HepG2 (cell line): ENCODE results near the gene EEA1. TPM values are rescaled to one million over a fixed set of nuclear protein-coding genes. Genes with fewer than 3 reads are reported as not detected.

ENCODE experiments used
- ATAC-seq: fragments of 200-7000 bp; cut with Tn5 transposase; 3 replicates; pipeline ENCODE4 v1.9.1; 2020; ENCODE audit warnings: mild to moderate bottlenecking, moderate library complexity
- BruUV-seq: library from RNA; stranded (reverse); fragments of 400-500 nt; replicated peaks from 2 replicates; lab custom pipeline; 2021; lab: Mats Ljungman, UMichigan
- CTCF ChIA-PET: fragments of 300-600 bp; formaldehyde crosslinking; extraction: SDS; loops from one replicate; lab custom pipeline; 2021; ENCODE audit warnings: low total read pairs, inconsistent platforms, low intra/inter-chr PET ratio; lab: Yijun Ruan, JAX
- POLR2A ChIA-PET: fragments of 350-600 bp; sonication (Branson Sonifier 250); formaldehyde crosslinking; loops from one replicate; lab custom pipeline; 2020; ENCODE audit warnings: antibody characterized with exemption, inconsistent platforms; lab: Yijun Ruan, JAX
- DNase-seq: peaks from one replicate; pipeline ENCODE4 v3.0.0-alpha.2; 2015; ENCODE audit warnings: low spot score
- FAIRE-seq: peaks from 3 replicates; lab custom pipeline; 2011; peaks lifted over from hg19 to GRCh38; lab: Jason Lieb, UNC
- H2AFZ ChIP-seq: one replicate; pipeline ENCODE4 v1.6.1; 2011; ENCODE audit warnings: low read length, inconsistent platforms
- H3K27ac ChIP-seq: fragments of 300-600 bp; 3 replicates; pipeline ENCODE4 v1.8.0; 2011; ENCODE audit warnings: mixed run types, mild to moderate bottlenecking, mixed read lengths, low read length, inconsistent platforms; ENCODE audit not compliant: insufficient read depth; ENCODE audit errors: extremely low read length
- H3K27me3 ChIP-seq, 2 experiments: fragments of 200-600 bp in 1 of 2; 2 replicates in 1 of 2; 3 replicates in 1 of 2; pipeline versions ENCODE4 v1.6.0 to v1.8.0; 2011; ENCODE audit warnings: low read length in 2 of 2, mild to moderate bottlenecking in 2 of 2, moderate library complexity in 2 of 2, inconsistent platforms in 1 of 2; ENCODE audit not compliant: insufficient read depth in 2 of 2, control insufficient read depth in 1 of 2
- H3K36me3 ChIP-seq, 2 experiments: fragments of 200-600 bp in 1 of 2; replicated peaks in 1 of 2; 2 replicates in 1 of 2; 3 replicates in 1 of 2; pipeline versions ENCODE4 v1.5.1 to v1.8.0; 2011; ENCODE audit warnings: low read length in 2 of 2, inconsistent platforms in 1 of 2; ENCODE audit not compliant: insufficient read depth in 2 of 2, control insufficient read depth in 1 of 2
- H3K4me1 ChIP-seq: 2 replicates; pipeline ENCODE4 v1.5.1; 2012; ENCODE audit warnings: low read length, inconsistent platforms; ENCODE audit not compliant: insufficient read depth
- H3K4me2 ChIP-seq: 2 replicates; pipeline ENCODE4 v1.6.0; 2011; ENCODE audit warnings: low read depth, low read length, inconsistent platforms
- H3K4me3 ChIP-seq, 3 experiments: fragments of 200-600 bp in 1 of 3; sonication (generic), shearing (Covaris generic) in 1 of 3; replicated peaks in 1 of 3; 2 replicates each; pipeline ENCODE4 v1.5.1; 2011 to 2016; ENCODE audit warnings: low read length in 3 of 3, inconsistent platforms in 2 of 3, low read depth in 2 of 3, mild to moderate bottlenecking in 2 of 3, control low read depth in 1 of 3, mixed read lengths in 1 of 3; ENCODE audit not compliant: insufficient read depth in 1 of 3
- H3K79me2 ChIP-seq: one replicate; pipeline ENCODE4 v1.6.1; 2011; ENCODE audit warnings: low read length, inconsistent platforms; ENCODE audit not compliant: insufficient read depth
- H3K9ac ChIP-seq: 2 replicates; pipeline ENCODE4 v1.6.0; 2011; ENCODE audit warnings: mild to moderate bottlenecking, low read depth, low read length, inconsistent platforms; ENCODE audit not compliant: insufficient read depth
- H3K9me3 ChIP-seq: 2 replicates; pipeline ENCODE4 v1.5.1; 2012; ENCODE audit warnings: mild to moderate bottlenecking, low read length
- H4K20me1 ChIP-seq: 2 replicates; pipeline ENCODE4 v1.6.0; 2011; ENCODE audit warnings: inconsistent platforms, mild to moderate bottlenecking, low read length, moderate library complexity; ENCODE audit not compliant: insufficient read depth
- AKAP8 ChIP-seq: sonication (generic); formaldehyde crosslinking; IDR thresholded peaks from 2 replicates; pipeline ENCODE4 v1.5.1; 2020; ENCODE audit warnings: mild to moderate bottlenecking, missing genetic modification reagents
- CBX5 ChIP-seq: sonication (generic); formaldehyde crosslinking; IDR thresholded peaks from 2 replicates; pipeline ENCODE4 v1.4.0; 2020; ENCODE audit warnings: missing genetic modification reagents, borderline replicate concordance
- CREM ChIP-seq, 2 experiments: sonication (generic) in 1 of 2; formaldehyde crosslinking in 1 of 2; IDR thresholded peaks; 2 replicates each; pipeline versions ENCODE4 v1.4.0 to v1.6.1; 2016 to 2020; ENCODE audit warnings: antibody characterized with exemption in 1 of 2, mild to moderate bottlenecking in 1 of 2, missing genetic modification reagents in 1 of 2
- GATAD2A ChIP-seq: IDR thresholded peaks from 2 replicates; pipeline ENCODE4 v1.6.1; 2016
- HOXA7 ChIP-seq: sonication (generic); formaldehyde crosslinking; IDR thresholded peaks from 2 replicates; pipeline ENCODE4 v1.8.1; 2022; ENCODE audit warnings: mild to moderate bottlenecking, missing genetic modification reagents, moderate library complexity
- NCOA2 ChIP-seq: sonication (generic); formaldehyde crosslinking; IDR thresholded peaks from 2 replicates; pipeline ENCODE4 v1.8.0; 2022; ENCODE audit warnings: inconsistent platforms
- PBX3 ChIP-seq: sonication (generic); formaldehyde crosslinking; IDR thresholded peaks from 2 replicates; pipeline ENCODE4 v1.8.1; 2023; ENCODE audit warnings: missing genetic modification reagents, inconsistent platforms, borderline replicate concordance
- PHF21A ChIP-seq: sonication (generic); formaldehyde crosslinking; IDR thresholded peaks from 2 replicates; pipeline ENCODE4 v1.5.0; 2020; ENCODE audit warnings: mild to moderate bottlenecking, missing genetic modification reagents
- PHF5A ChIP-seq: IDR thresholded peaks from one replicate; pipeline ENCODE4 v1.6.1; 2018; ENCODE audit warnings: low read depth, missing genetic modification reagents; ENCODE audit not compliant: unreplicated experiment
- SP1 ChIP-seq, 2 experiments: fragments of 450-650 bp in 1 of 2; sonication (generic) in 1 of 2; formaldehyde crosslinking in 1 of 2; IDR thresholded peaks; 2 replicates each; pipeline versions ENCODE4 v1.4.0 to v1.6.1; 2016 to 2020; ENCODE audit warnings: missing genetic modification reagents in 1 of 2
- TEAD2 ChIP-seq: sonication (generic); formaldehyde crosslinking; IDR thresholded peaks from 2 replicates; pipeline ENCODE4 v1.9.0; 2021; ENCODE audit warnings: missing genetic modification reagents
- ZNF501 ChIP-seq: sonication (generic); formaldehyde crosslinking; IDR thresholded peaks from 2 replicates; pipeline ENCODE4 v1.5.1; 2020; ENCODE audit warnings: mild to moderate bottlenecking, moderate library complexity, missing genetic modification reagents
- ZNF792 ChIP-seq: IDR thresholded peaks from 2 replicates; pipeline ENCODE4 v1.6.1; 2016
- WGBS: methylation state at CpG from one replicate; pipeline ENCODE4 v1.1.6; 2017; ENCODE audit warnings: low lambda C conversion rate; 5-methylcytosine and 5-hydroxymethylcytosine counted together
- in situ Hi-C: cut with HindIII; loops from 2 replicates; pipeline ENCODE4 v1.10.0; 2017; ENCODE audit warnings: low pct_unique_long_range_greater_than_20kb; ENCODE audit not compliant: extremely low pct_ligation_motif_present
- intact Hi-C: fragments of 100-400 bp; cut with micrococcal nuclease; formaldehyde crosslinking; loops from one replicate; pipeline ENCODE4 v1.10.0; 2022; ENCODE audit not compliant: unreplicated experiment
- polyA plus RNA-seq, 8 experiments: library from polyadenylated mRNA; depleted of rRNA in 3 of 8; stranded (reverse) in 7 of 8; unstranded in 1 of 8; fragments of >200 nt; fragmentation: Illumina TruSeq in 4 of 8; extraction: Trizol in 4 of 8; gene quantifications; 2 replicates each; pipeline versions ENCODE4 v1.2.1 to v1.2.3, GENCODE V29; 2011 to 2016; ENCODE audit warnings: low read depth in 4 of 8, missing spikeins in 1 of 8, mixed read lengths in 1 of 8; ENCODE audit not compliant: insufficient read depth in 1 of 8
- total RNA-seq, 5 experiments: library from RNA; depleted of rRNA; stranded (reverse); fragments of >200 nt; fragmentation: Illumina TruSeq; extraction: Trizol; gene quantifications; 2 replicates each; pipeline ENCODE4 v1.2.3, GENCODE V29; 2016; ENCODE audit warnings: low read depth in 1 of 5
- TF ChIP-seq, protein P1 (sequence below): sonication (generic); formaldehyde crosslinking; IDR thresholded peaks from 2 replicates; pipeline ENCODE4 v1.5.0; 2020; ENCODE audit warnings: missing genetic modification reagents, mild to moderate bottlenecking, borderline replicate concordance

EEA1 gene
- total and polyA plus RNA-seq, 2 of the 13 experiments (the other 11 are each of a cell fraction or from before 2014, with no cell fraction given): 5.0 to 19.3 TPM

DNA sequence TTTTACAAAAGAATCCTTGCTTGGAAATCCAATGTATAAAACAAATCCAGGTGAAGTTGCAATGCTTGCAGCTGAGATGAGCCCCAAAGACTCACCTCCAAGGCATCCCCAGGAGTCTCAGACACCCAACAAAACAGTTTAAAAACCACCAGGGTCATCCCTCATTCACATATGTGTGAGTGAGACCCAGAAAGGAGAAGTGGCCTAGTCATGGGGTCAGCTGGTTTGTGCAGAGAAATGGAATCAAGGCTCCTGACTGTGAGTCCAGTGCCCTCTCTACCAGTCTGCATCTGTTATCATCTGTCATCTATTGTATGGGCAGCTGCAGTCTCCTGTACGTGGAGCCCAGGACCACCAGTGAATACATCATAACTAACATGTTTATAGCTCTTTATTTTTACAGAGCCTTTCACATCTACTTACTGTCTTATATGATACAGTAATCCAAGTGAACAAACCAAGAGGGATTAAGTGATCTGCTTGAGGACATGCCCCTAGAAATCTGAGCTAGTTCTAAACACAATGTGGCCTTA, 199.3 kb downstream of the EEA1 start:
- intact Hi-C loops: no loop called here
- in situ Hi-C loops: no loop called here
- Histone ChIP-seq H3K36me3 (no peaks in the 10 kb centered on the region), H3K4me1 (no peaks in the 10 kb centered on the region), H2AFZ (no peak overlapping the region), H3K27ac (no peak overlapping the region), H3K4me2 (no peak overlapping the region), H3K27me3 (no peaks in the 10 kb centered on the region; a peak in 1 of 5 replicates), H3K9me3 (no peaks in the 10 kb centered on the region), H3K79me2 (no peaks in the 10 kb centered on the region), H4K20me1 (no peaks in the 10 kb centered on the region), H3K9ac (no peak overlapping the region), H3K4me3 (no peak overlapping the region)
- ATAC-seq: no peak
- FAIRE-seq: no peak
- TF ChIP-seq, protein P1, sequence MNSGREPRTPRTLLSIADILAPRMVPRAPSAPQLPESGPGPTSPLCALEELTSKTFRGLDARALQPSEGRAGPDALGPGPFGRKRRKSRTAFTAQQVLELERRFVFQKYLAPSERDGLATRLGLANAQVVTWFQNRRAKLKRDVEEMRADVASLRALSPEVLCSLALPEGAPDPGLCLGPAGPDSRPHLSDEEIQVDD (CRISPR knock-in tag): no peak
- no peak for TF ChIP-seq PHF21A (CRISPR knock-in tag)
- TF ChIP-seq AKAP8 (CRISPR knock-in tag): no peak
- no peak for TF ChIP-seq NCOA2
- no peak for TF ChIP-seq PBX3 (CRISPR knock-in tag)
- TF ChIP-seq ZNF501: no peak
- no peak for TF ChIP-seq CBX5
- no peak for TF ChIP-seq PHF5A (CRISPR knock-in tag)
- no peak for TF ChIP-seq HOXA7 (CRISPR knock-in tag)
- TF ChIP-seq SP1 (IDR thresholded peaks at IDR 0.05): no peak
- no peak for TF ChIP-seq SP1 (CRISPR knock-in tag; IDR thresholded peaks at IDR 0.05)
- TF ChIP-seq ZNF792: no peak
- TF ChIP-seq CREM (IDR thresholded peaks at IDR 0.05): no peak
- TF ChIP-seq CREM (CRISPR knock-in tag; IDR thresholded peaks at IDR 0.05): no peak
- no peak for TF ChIP-seq TEAD2
- no peak for TF ChIP-seq GATAD2A (CRISPR knock-in tag)
- POLR2A ChIA-PET: no interaction called here
- CTCF ChIA-PET: no interaction called here
- no peak for DNase-seq
- BruUV-seq: no TSS peak
- WGBS: 0% methylated on average over 1 of the region's 1 CpG
